Stimulated activated CD4-positive, alpha-beta T cell treated with anti-CD3 and anti-CD28 coated beads, Interleukin-1b, Interleukin-23, amount 100 ng/mL, for 4 hours (primary cell): ENCODE measurements around the gene DAB1.

Experiments used
- DNase-seq, 2 donors: peaks; one replicate each; pipeline ENCODE4 v3.0.0-alpha.2; 2020; ENCODE audit warnings: low read depth in 2 of 2

Gene DAB1

GRCh38 chr1:57272601-57273000 lies 151.3 kb downstream of the DAB1 start:
- DNase-seq, result no peak

GRCh38 chr1:57272150-57272549 lies 151.7 kb downstream of the DAB1 start:
- DNase-seq, result no peak

- DNase-seq, result no peak
Observed at GRCh38 chr1:57270927-57271698, 152.7 kb downstream of the DAB1 start.

- no peak for DNase-seq
Observed at GRCh38 chr1:57269630-57270225, 154.1 kb downstream of the DAB1 start.

- no peak for DNase-seq
Observed at GRCh38 chr1:57265104-57265503, 158.8 kb downstream of the DAB1 start.

GRCh38 chr1:57262472-57262871 lies 161.4 kb downstream of the DAB1 start:
- no peak for DNase-seq

- DNase-seq, result no peak
Observed at GRCh38 chr1:57258557-57259325, 165.1 kb downstream of the DAB1 start.

GRCh38 chr1:57255945-57256344 lies 167.9 kb downstream of the DAB1 start:
- DNase-seq, result no peak

- no peak for DNase-seq
Observed at GRCh38 chr1:57254022-57254421, 169.8 kb downstream of the DAB1 start.

- no peak for DNase-seq
Observed at GRCh38 chr1:57252597-57253294, 171.1 kb downstream of the DAB1 start.

GRCh38 chr1:57250021-57250420 lies 173.8 kb downstream of the DAB1 start:
- no peak for DNase-seq

GRCh38 chr1:57249511-57249910 lies 174.3 kb downstream of the DAB1 start:
- DNase-seq, result no peak

GRCh38 chr1:57248830-57249229 lies 175.0 kb downstream of the DAB1 start:
- DNase-seq, result no peak

GRCh38 chr1:57238233-57238781 lies 185.6 kb downstream of the DAB1 start:
- no peak for DNase-seq

- no peak for DNase-seq
Observed at GRCh38 chr1:57235730-57236510, 187.9 kb downstream of the DAB1 start.

- no peak for DNase-seq
Observed at GRCh38 chr1:57234459-57234858, 189.4 kb downstream of the DAB1 start.

- no peak for DNase-seq
Observed at GRCh38 chr1:57232500-57232899, 191.4 kb downstream of the DAB1 start.

GRCh38 chr1:57229998-57230397 lies 193.9 kb downstream of the DAB1 start:
- no peak for DNase-seq

- DNase-seq, result no peak
Observed at GRCh38 chr1:57229076-57229475, 194.8 kb downstream of the DAB1 start.

GRCh38 chr1:57222801-57223200 lies 201.1 kb downstream of the DAB1 start:
- DNase-seq, result no peak

- DNase-seq, result no peak
Observed at GRCh38 chr1:57222307-57222706, 201.6 kb downstream of the DAB1 start.
